Measurements from ENCODE around the gene LILRA1. TPM values are rescaled to one million over a fixed set of nuclear protein-coding genes. Genes with fewer than 3 reads are reported as not detected.

LILRA1 gene
- total RNA-seq, 4 donors from 2014 or later = not detected

DNA sequence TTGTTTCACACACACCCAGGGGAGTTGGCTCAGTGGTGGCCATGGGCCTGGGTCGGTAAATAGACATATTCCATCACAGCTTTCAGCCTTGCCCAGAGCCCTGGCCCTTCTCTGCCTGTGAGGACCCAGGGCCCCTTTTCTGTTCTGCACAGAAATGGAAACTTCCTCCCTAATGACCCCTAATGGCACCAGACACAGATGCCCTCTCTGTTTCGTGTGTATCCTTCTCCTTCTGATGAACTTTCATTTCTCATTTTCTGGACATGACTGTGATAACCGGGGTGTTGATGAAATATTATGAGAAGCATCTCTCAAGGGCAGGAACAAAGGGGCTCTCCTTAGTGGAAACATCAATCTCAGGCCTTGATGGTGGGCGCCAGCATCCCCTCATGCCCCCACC is 12.8 kb downstream of the LILRA1 start:
- no peak overlapping the region for H3K27ac ChIP-seq
- H3K4me3 ChIP-seq = no peak overlapping the region
- TF ChIP-seq EP300 (IDR thresholded peaks at IDR 0.05) (no peak), POLR2A (IDR thresholded peaks at IDR 0.05) (no peak)
- peaks cover 7% of the 10 kb centered on the region for H3K27me3 ChIP-seq
- 69% methylated on average over 4 of the region's 4 CpGs for WGBS
- DNase-seq (ENCODE audit: low spot score in 2 of 2) = no peak
- H3K36me3 ChIP-seq = no peaks in the 10 kb centered on the region
- H3K9me3 ChIP-seq = peaks cover 23% of the 10 kb centered on the region
- H3K4me1 ChIP-seq = no peaks in the 10 kb centered on the region

DNA sequence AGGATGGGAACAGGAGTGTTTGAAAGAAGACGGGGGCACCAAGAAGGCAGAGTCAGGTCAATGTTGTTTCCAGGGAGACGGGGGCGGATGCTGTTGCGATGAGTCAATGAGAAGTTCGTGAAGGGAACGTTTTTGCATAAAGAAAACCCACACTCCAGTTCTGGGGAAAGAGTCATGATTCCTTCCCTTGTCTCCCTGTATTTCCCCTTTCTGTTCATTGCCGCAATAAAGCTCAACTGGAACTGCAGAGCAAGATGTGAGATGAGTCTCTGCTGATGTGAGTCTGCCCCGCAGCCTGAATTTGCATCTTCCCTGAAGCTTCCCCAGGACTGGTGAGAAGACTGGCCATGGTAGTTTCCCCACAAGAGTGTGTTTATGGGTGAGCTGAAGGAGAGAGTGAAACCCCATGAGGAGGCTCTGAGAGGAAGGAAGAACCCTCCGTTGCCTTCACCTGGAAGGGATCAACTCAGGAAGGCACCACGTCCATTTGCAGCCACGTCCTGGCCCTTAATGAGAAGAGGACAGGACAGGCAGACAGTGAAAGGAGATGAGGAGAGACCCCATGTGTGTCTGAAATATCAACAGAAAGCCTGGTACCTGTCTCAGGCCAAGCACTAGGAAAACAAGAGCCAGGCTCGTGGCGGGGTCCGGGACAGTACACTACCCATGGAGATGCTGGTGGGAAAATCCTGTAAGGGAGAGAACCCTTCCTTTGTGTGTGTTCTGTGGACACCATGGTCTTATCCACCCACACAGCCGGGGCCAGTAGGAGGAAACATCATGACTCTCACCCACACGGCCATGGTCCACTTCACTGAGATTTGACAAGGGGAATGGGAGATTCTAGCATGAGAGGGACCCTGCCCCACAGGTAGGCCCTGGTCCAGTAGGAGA is 13.7 kb downstream of the LILRA1 start:
- Histone ChIP-seq H3K9me3 (peaks cover 28% of the 10 kb centered on the region), H3K27ac (no peak overlapping the region), H3K4me3 (no peak overlapping the region), H3K36me3 (no peaks in the 10 kb centered on the region), H3K27me3 (peaks cover 7% of the 10 kb centered on the region), H3K4me1 (no peaks in the 10 kb centered on the region)
- no peak for TF ChIP-seq POLR2A (IDR thresholded peaks at IDR 0.05)
- TF ChIP-seq EP300 (IDR thresholded peaks at IDR 0.05) = no peak
- TF ChIP-seq, protein P1, sequence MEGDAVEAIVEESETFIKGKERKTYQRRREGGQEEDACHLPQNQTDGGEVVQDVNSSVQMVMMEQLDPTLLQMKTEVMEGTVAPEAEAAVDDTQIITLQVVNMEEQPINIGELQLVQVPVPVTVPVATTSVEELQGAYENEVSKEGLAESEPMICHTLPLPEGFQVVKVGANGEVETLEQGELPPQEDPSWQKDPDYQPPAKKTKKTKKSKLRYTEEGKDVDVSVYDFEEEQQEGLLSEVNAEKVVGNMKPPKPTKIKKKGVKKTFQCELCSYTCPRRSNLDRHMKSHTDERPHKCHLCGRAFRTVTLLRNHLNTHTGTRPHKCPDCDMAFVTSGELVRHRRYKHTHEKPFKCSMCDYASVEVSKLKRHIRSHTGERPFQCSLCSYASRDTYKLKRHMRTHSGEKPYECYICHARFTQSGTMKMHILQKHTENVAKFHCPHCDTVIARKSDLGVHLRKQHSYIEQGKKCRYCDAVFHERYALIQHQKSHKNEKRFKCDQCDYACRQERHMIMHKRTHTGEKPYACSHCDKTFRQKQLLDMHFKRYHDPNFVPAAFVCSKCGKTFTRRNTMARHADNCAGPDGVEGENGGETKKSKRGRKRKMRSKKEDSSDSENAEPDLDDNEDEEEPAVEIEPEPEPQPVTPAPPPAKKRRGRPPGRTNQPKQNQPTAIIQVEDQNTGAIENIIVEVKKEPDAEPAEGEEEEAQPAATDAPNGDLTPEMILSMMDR (IDR thresholded peaks at IDR 0.05) = no peak
- TF ChIP-seq POLR2AphosphoS5 (IDR thresholded peaks at IDR 0.05) = no peak
- WGBS = 78% methylated on average over 16 of the region's 16 CpGs
- no peak for DNase-seq (ENCODE audit: low spot score in 2 of 2)

DNA sequence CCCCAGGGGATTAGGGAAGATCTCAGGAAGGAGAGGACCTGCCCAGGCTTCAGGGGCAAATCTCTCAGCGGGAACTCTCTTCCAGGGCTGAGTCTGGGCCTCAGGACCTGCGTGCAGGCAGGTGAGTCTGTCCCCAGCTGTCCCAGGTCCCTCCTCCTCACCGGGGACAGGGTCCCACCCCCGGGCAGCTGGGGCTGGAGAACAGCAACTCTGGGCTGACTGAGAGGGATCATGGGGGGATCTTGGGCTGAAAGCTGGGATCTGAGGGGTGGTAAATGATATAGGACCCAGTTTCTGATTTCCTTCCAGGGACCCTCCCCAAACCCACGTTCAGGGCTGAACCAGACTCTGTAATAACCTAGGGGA is 14.3 kb downstream of the LILRA1 start:
- Histone ChIP-seq H3K27me3 (peaks cover 7% of the 10 kb centered on the region), H3K27ac (no peak overlapping the region), H3K36me3 (no peaks in the 10 kb centered on the region), H3K4me3 (no peak overlapping the region), H3K9me3 (peaks cover 28% of the 10 kb centered on the region), H3K4me1 (no peaks in the 10 kb centered on the region)
- no peak for TF ChIP-seq POLR2A (IDR thresholded peaks at IDR 0.05)
- TF ChIP-seq EP300 (IDR thresholded peaks at IDR 0.05) = no peak
- TF ChIP-seq, protein P1 (IDR thresholded peaks at IDR 0.05) = no peak
- no peak for TF ChIP-seq POLR2AphosphoS5 (IDR thresholded peaks at IDR 0.05)
- WGBS = 75% methylated on average over 2 of the region's 5 CpGs
- DNase-seq (ENCODE audit: low spot score in 2 of 2) = no peak

DNA sequence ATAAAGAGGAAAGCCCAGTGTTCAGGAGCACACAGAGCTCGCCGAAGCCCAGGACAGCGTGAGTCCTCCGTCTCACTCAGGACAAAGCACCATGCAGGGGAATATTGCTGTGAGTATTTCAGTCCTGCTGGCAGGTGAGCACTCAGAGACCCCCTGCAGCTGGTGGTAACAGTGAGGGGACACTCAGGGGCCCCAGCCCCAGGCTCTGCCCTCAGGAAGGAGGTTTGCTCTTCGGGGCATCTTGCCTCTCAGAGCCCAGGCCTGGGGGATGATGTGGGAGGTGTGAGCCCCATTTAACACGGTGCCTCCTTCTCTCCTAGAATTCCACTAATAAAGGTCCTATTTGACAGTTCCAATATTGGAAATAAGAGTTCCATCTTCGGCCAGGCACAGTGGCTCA is 14.8 kb downstream of the LILRA1 start:
- Histone ChIP-seq H3K27ac (no peak overlapping the region), H3K27me3 (peaks cover 7% of the 10 kb centered on the region), H3K4me3 (no peak overlapping the region), H3K9me3 (peaks cover 28% of the 10 kb centered on the region), H3K4me1 (no peaks in the 10 kb centered on the region), H3K36me3 (no peaks in the 10 kb centered on the region)
- TF ChIP-seq, protein P1 (IDR thresholded peaks at IDR 0.05) = no peak
- TF ChIP-seq POLR2AphosphoS5 (IDR thresholded peaks at IDR 0.05) (no peak), POLR2A (IDR thresholded peaks at IDR 0.05) (no peak), EP300 (IDR thresholded peaks at IDR 0.05) (no peak)
- no peak for DNase-seq (ENCODE audit: low spot score in 2 of 2)
- 89% methylated on average over 3 of the region's 7 CpGs for WGBS

DNA sequence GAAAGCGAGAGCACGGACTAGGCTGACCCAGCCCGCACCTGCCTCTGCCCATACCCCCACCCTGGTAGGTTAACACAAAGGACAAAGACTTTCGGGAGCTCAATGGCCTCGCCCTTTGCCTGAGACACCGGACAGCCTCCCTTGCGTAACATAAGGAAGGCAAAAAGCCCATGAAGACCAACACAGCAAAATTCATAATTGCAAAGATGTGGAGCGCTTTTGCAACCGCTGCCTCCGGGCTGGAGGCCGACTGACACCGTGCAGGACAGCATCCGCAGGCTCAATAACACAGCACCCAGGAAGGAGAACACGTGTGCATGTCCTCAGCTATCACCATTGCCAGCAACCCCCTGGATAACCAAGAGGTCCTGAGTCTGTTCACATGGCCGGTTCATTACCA is 15.4 kb downstream of the LILRA1 start:
- Histone ChIP-seq H3K27me3 (peaks cover 7% of the 10 kb centered on the region), H3K4me3 (no peak overlapping the region), H3K36me3 (no peaks in the 10 kb centered on the region), H3K4me1 (no peaks in the 10 kb centered on the region), H3K9me3 (peaks cover 28% of the 10 kb centered on the region), H3K27ac (no peak overlapping the region)
- no peak for DNase-seq (ENCODE audit: low spot score in 2 of 2)
- TF ChIP-seq, protein P1 (IDR thresholded peaks at IDR 0.05) = no peak
- TF ChIP-seq POLR2AphosphoS5 (IDR thresholded peaks at IDR 0.05) (no peak), POLR2A (IDR thresholded peaks at IDR 0.05) (no peak), EP300 (IDR thresholded peaks at IDR 0.05) (no peak)
- 94% methylated on average over 14 of the region's 15 CpGs for WGBS

Measured in suprapubic skin (tissue), 4 donors.